ENCODE results near the gene ILF3.

The ILF3 gene

GRCh38 chr19:10692673-10693264 lies 38.6 kb downstream of the ILF3 start:
- 94 to 96% methylated on average over 5 of the region's 5 CpGs for WGBS, 2 experiments
- Histone ChIP-seq H3K4me3 (ENCODE audit: insufficient read depth, low read depth, low read length) (no peak overlapping the region), H3K9me3 (ENCODE audit: control insufficient read depth, low read length) (no peaks in the 10 kb centered on the region), H3K4me1 (ENCODE audit: control insufficient read depth, insufficient read depth, low read length) (no peaks in the 10 kb centered on the region), H3K27me3 (ENCODE audit: control insufficient read depth, insufficient read depth, low read length, poor library complexity, severe bottlenecking) (no peaks in the 10 kb centered on the region), H3K27ac (ENCODE audit: insufficient read depth, low read depth, low read length, poor library complexity, severe bottlenecking) (peak overlapping the region; percentile 6), H3K36me3 (ENCODE audit: control insufficient read depth, insufficient read depth, low read length) (peaks cover 49% of the 10 kb centered on the region)

GRCh38 chr19:10694706-10695307 lies 40.7 kb downstream of the ILF3 start:
- 75 to 76% methylated on average over 16 of the region's 16 CpGs for WGBS, 2 experiments
- no peaks in the 10 kb centered on the region for H3K9me3 ChIP-seq (ENCODE audit: control insufficient read depth, low read length)
- no peaks in the 10 kb centered on the region for H3K27me3 ChIP-seq (ENCODE audit: control insufficient read depth, insufficient read depth, low read length, poor library complexity, severe bottlenecking)
- H3K27ac ChIP-seq (ENCODE audit: insufficient read depth, low read depth, low read length, poor library complexity, severe bottlenecking), result peak overlapping the region; percentile 47
- no peak overlapping the region for H3K4me3 ChIP-seq (ENCODE audit: insufficient read depth, low read depth, low read length)
- H3K36me3 ChIP-seq (ENCODE audit: control insufficient read depth, insufficient read depth, low read length), result peaks cover 30% of the 10 kb centered on the region
- no peaks in the 10 kb centered on the region for H3K4me1 ChIP-seq (ENCODE audit: control insufficient read depth, insufficient read depth, low read length)

DNA sequence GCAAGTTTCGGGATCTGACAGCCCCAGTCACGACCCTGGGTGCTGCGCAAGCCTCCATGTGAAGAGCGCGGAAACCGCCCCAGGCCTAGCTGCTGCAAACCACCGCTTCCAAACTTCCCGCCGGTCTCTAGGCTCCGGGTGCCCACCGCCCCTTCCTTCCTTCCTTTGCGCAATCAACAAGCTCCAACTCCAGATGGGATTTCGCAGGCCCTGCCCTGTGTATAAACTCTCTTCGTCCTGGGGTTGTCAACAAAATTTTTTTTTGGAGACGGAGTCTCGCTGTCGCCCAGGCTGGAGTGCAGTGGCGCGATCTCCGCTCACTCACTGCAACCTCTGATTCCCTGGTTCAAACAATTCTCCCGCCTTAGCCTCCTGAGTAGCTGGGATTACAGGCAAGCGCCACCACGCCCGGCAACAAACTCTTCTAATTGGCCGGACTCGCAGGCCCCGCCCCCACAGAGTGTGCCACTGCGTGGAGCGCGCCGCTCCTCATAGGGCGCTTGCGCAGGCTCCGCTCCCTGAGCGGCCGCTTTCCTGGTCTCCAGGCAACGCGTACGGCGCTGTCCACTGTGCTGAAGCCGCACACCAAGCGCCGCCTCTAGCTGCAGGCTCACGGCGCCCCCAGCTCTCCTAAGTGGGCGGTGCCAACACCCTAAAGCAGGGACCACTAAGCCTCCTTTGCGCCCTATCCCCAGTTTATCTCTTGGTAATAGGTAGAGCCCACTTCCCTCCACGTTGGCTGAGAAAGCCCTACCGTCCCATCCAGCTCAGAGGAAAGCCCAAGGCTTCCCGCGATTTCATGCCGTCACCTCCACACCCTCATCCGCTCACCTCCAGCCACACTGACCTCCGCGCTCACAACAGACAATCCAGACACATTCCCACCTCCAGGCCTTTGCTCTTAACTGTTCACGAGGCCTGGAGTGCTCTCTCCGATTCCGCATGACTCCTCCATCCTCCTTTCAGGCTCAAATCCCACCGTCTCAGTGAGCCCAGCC lies 41.6 kb downstream of the ILF3 start:
- Histone ChIP-seq H3K4me1 (ENCODE audit: control insufficient read depth, insufficient read depth, low read length) (no peaks in the 10 kb centered on the region), H3K4me3 (ENCODE audit: insufficient read depth, low read depth, low read length) (no peak overlapping the region)

GRCh38 chr19:10699650-10700335 lies 45.6 kb downstream of the ILF3 start:
- Histone ChIP-seq H3K9me3 (ENCODE audit: control insufficient read depth, low read length) (no peaks in the 10 kb centered on the region), H3K27ac (ENCODE audit: insufficient read depth, low read depth, low read length, poor library complexity, severe bottlenecking) (no peak overlapping the region), H3K36me3 (ENCODE audit: control insufficient read depth, insufficient read depth, low read length) (no peaks in the 10 kb centered on the region), H3K4me3 (ENCODE audit: insufficient read depth, low read depth, low read length) (no peak overlapping the region), H3K27me3 (ENCODE audit: control insufficient read depth, insufficient read depth, low read length, poor library complexity, severe bottlenecking) (no peaks in the 10 kb centered on the region), H3K4me1 (ENCODE audit: control insufficient read depth, insufficient read depth, low read length) (no peaks in the 10 kb centered on the region)
- 66 to 69% methylated on average over 14 of the region's 15 CpGs for WGBS, 2 experiments

More for the DNA sequence above, 41.6 kb downstream of the ILF3 start:
- Histone ChIP-seq H3K27ac (ENCODE audit: insufficient read depth, low read depth, low read length, poor library complexity, severe bottlenecking) (peak overlapping the region; percentile 47), H3K36me3 (ENCODE audit: control insufficient read depth, insufficient read depth, low read length) (peaks cover 21% of the 10 kb centered on the region), H3K9me3 (ENCODE audit: control insufficient read depth, low read length) (no peaks in the 10 kb centered on the region), H3K27me3 (ENCODE audit: control insufficient read depth, insufficient read depth, low read length, poor library complexity, severe bottlenecking) (no peaks in the 10 kb centered on the region)
- WGBS, 2 experiments, result 22 to 24% methylated on average over 59 of the region's 59 CpGs

DNA sequence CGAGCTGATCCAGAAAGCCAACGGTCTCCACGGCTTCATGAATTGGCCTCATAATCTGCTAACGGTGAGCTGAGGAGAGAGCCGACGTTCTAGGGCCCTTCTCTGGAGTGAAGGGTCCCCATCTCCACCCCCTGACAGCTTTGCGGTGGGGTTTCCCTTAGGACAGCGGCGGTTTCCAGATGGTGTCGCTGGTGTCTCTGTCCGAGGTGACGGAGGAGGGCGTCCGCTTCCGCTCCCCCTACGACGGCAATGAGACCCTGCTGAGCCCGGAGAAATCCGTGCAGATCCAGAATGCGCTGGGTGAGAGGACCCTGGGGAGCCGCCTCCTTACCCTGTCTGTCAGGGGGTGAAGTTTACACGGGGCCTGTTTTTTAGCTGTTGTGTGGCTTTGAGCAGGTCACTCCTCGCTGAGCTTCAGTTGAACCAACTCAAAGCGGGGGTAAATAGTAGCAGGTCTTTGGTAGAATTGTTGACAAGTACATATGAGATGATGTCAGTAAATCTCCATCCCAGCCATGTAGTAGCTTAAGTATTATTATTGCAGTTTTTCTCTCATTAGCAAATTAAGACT lies 47.9 kb downstream of the ILF3 start:
- Histone ChIP-seq H3K27ac (ENCODE audit: insufficient read depth, low read depth, low read length, poor library complexity, severe bottlenecking) (peak overlapping the region; percentile 45), H3K36me3 (ENCODE audit: control insufficient read depth, insufficient read depth, low read length) (no peaks in the 10 kb centered on the region), H3K9me3 (ENCODE audit: control insufficient read depth, low read length) (no peaks in the 10 kb centered on the region), H3K4me3 (ENCODE audit: insufficient read depth, low read depth, low read length) (peak overlapping the region; percentile 51), H3K27me3 (ENCODE audit: control insufficient read depth, insufficient read depth, low read length, poor library complexity, severe bottlenecking) (no peaks in the 10 kb centered on the region), H3K4me1 (ENCODE audit: control insufficient read depth, insufficient read depth, low read length) (no peaks in the 10 kb centered on the region)
- 6 to 8% methylated on average over 24 of the region's 24 CpGs for WGBS, 2 experiments

GRCh38 chr19:10706990-10707389 lies 52.8 kb downstream of the ILF3 start:
- Histone ChIP-seq H3K27me3 (ENCODE audit: control insufficient read depth, insufficient read depth, low read length, poor library complexity, severe bottlenecking) (no peaks in the 10 kb centered on the region), H3K9me3 (ENCODE audit: control insufficient read depth, low read length) (no peaks in the 10 kb centered on the region), H3K27ac (ENCODE audit: insufficient read depth, low read depth, low read length, poor library complexity, severe bottlenecking) (no peak overlapping the region), H3K4me1 (ENCODE audit: control insufficient read depth, insufficient read depth, low read length) (no peaks in the 10 kb centered on the region), H3K4me3 (ENCODE audit: insufficient read depth, low read depth, low read length) (no peak overlapping the region), H3K36me3 (ENCODE audit: control insufficient read depth, insufficient read depth, low read length) (peaks cover 4% of the 10 kb centered on the region)
- WGBS, 2 experiments, result 93 to 95% methylated on average over 12 of the region's 12 CpGs

- 96 to 98% methylated on average over 16 of the region's 16 CpGs for WGBS, 2 experiments
- H3K4me1 ChIP-seq (ENCODE audit: control insufficient read depth, insufficient read depth, low read length), result no peaks in the 10 kb centered on the region
- H3K27me3 ChIP-seq (ENCODE audit: control insufficient read depth, insufficient read depth, low read length, poor library complexity, severe bottlenecking), result no peaks in the 10 kb centered on the region
These were observed 53.3 kb downstream of the ILF3 start for GRCh38 chr19:10707440-10707839.

GRCh38 chr19:10708291-10708690 lies 54.1 kb downstream of the ILF3 start:
- WGBS, 2 experiments, result 91 to 92% methylated on average over 7 of the region's 7 CpGs

More at GRCh38 chr19:10707440-10707839, 53.3 kb downstream of the ILF3 start:
- Histone ChIP-seq H3K4me3 (ENCODE audit: insufficient read depth, low read depth, low read length) (no peak overlapping the region), H3K36me3 (ENCODE audit: control insufficient read depth, insufficient read depth, low read length) (peaks cover 4% of the 10 kb centered on the region), H3K27ac (ENCODE audit: insufficient read depth, low read depth, low read length, poor library complexity, severe bottlenecking) (no peak overlapping the region), H3K9me3 (ENCODE audit: control insufficient read depth, low read length) (no peaks in the 10 kb centered on the region)

DNA sequence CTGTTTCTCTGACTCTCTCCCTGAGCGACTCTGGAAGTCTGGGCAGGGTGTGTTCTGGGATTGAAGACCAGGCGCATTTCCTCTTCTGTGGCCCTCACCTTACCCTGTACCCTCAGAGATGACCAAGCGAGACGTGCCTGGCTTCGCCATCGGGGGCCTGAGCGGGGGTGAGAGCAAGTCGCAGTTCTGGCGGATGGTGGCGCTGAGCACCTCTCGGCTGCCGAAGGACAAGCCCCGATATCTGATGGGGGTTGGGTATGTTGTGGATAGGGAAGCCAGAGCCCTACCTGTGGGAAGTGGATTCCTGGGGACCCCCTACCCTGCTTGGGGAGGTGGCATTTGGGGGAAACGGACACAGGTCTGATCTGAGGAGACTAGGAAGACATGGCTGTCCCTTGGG lies 57.9 kb downstream of the ILF3 start:
- Histone ChIP-seq H3K4me1 (ENCODE audit: control insufficient read depth, insufficient read depth, low read length) (no peaks in the 10 kb centered on the region), H3K27ac (ENCODE audit: insufficient read depth, low read depth, low read length, poor library complexity, severe bottlenecking) (no peak overlapping the region), H3K36me3 (ENCODE audit: control insufficient read depth, insufficient read depth, low read length) (peaks cover 4% of the 10 kb centered on the region), H3K4me3 (ENCODE audit: insufficient read depth, low read depth, low read length) (no peak overlapping the region), H3K27me3 (ENCODE audit: control insufficient read depth, insufficient read depth, low read length, poor library complexity, severe bottlenecking) (no peaks in the 10 kb centered on the region), H3K9me3 (ENCODE audit: control insufficient read depth, low read length) (no peaks in the 10 kb centered on the region)
- 89 to 93% methylated on average over 14 of the region's 14 CpGs for WGBS, 2 experiments

More at GRCh38 chr19:10708291-10708690, 54.1 kb downstream of the ILF3 start:
- no peak overlapping the region for H3K4me3 ChIP-seq (ENCODE audit: insufficient read depth, low read depth, low read length)
- no peaks in the 10 kb centered on the region for H3K9me3 ChIP-seq (ENCODE audit: control insufficient read depth, low read length)
- H3K36me3 ChIP-seq (ENCODE audit: control insufficient read depth, insufficient read depth, low read length), result peaks cover 4% of the 10 kb centered on the region
- no peaks in the 10 kb centered on the region for H3K27me3 ChIP-seq (ENCODE audit: control insufficient read depth, insufficient read depth, low read length, poor library complexity, severe bottlenecking)
- H3K27ac ChIP-seq (ENCODE audit: insufficient read depth, low read depth, low read length, poor library complexity, severe bottlenecking), result no peak overlapping the region
- H3K4me1 ChIP-seq (ENCODE audit: control insufficient read depth, insufficient read depth, low read length), result no peaks in the 10 kb centered on the region

All from ectodermal cell (in vitro differentiated cells).